Muscle layer of duodenum (tissue), 2 donors: ENCODE data around the gene SLC25A5.

Source experiments
- H3K27ac ChIP-seq: one replicate; pipeline ENCODE4 v1.7.0; 2013; ENCODE audit warnings: mild to moderate bottlenecking, low read length
- H3K27me3 ChIP-seq: one replicate; pipeline ENCODE4 v1.7.0; 2013; ENCODE audit warnings: low read depth, mild to moderate bottlenecking, control low read depth, low read length
- H3K36me3 ChIP-seq, 2 donors: one replicate each; pipeline ENCODE4 v1.7.0; 2013; ENCODE audit warnings: low read length in 2 of 2, control low read depth in 1 of 2, mild to moderate bottlenecking in 1 of 2; ENCODE audit not compliant: insufficient read depth in 2 of 2, control insufficient read depth in 1 of 2
- H3K4me1 ChIP-seq, 2 donors: one replicate each; pipeline ENCODE4 v1.7.0; 2013; ENCODE audit warnings: low read length in 2 of 2, mild to moderate bottlenecking in 2 of 2, control low read depth in 1 of 2, moderate library complexity in 1 of 2; ENCODE audit not compliant: insufficient read depth in 2 of 2, control insufficient read depth in 1 of 2
- H3K4me3 ChIP-seq, 2 donors: one replicate each; pipeline ENCODE4 v1.7.0; 2013; ENCODE audit warnings: low read length in 2 of 2, low read depth in 1 of 2, mild to moderate bottlenecking in 1 of 2
- H3K9me3 ChIP-seq, 2 donors: one replicate each; pipeline ENCODE4 v1.7.0; 2013; ENCODE audit warnings: low read length in 2 of 2, control low read depth in 1 of 2, mild to moderate bottlenecking in 1 of 2; ENCODE audit not compliant: control insufficient read depth in 1 of 2
- donor health status: healthy.

SLC25A5 gene

GRCh38 chrX:119516157-119516702 lies 48.0 kb downstream of the SLC25A5 start:
- Histone ChIP-seq H3K27me3 (no peaks in the 10 kb centered on the region), H3K9me3 (no peaks in the 10 kb centered on the region), H3K36me3 (no peaks in the 10 kb centered on the region), H3K4me1 (no peaks in the 10 kb centered on the region), H3K27ac (no peak overlapping the region), H3K4me3 (no peak overlapping the region)

DNA sequence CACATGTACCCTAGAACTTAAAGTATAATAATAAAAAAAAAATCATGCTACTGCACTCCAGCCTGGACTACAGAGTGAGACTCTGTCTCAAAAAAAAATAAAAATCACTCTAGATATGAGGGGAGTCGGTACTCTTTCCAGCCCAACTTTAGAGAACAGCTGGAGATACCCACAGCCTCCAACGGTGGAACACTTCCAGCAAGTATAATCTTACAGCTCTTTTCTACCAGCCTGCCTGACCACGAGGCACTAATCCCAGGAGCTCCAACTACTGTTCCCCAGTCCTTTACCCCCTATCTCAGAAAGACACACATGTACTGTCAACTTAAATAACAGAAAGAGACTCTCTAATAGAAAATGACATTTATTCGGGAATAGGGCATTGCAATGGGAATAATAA lies 50.1 kb downstream of the SLC25A5 start:
- no peaks in the 10 kb centered on the region for H3K4me1 ChIP-seq
- H3K27me3 ChIP-seq: no peaks in the 10 kb centered on the region
- no peaks in the 10 kb centered on the region for H3K36me3 ChIP-seq
- H3K27ac ChIP-seq: no peak overlapping the region
- H3K9me3 ChIP-seq: no peaks in the 10 kb centered on the region
- H3K4me3 ChIP-seq: no peak overlapping the region
